ENCODE results near the gene NOTUM.

The NOTUM gene

GRCh38 chr17:81968850-81969812, 8.1 kb upstream of the NOTUM start:
- H3K27ac ChIP-seq, result no peak overlapping the region
- TF ChIP-seq ZFX (IDR thresholded peaks at IDR 0.05; ENCODE audit: borderline replicate concordance), result no peak
- TF ChIP-seq CTCF (IDR thresholded peaks at IDR 0.05), result no peak

GRCh38 chr17:81968396-81968745, 7.4 kb upstream of the NOTUM start:
- H3K27ac ChIP-seq, result no peak overlapping the region

GRCh38 chr17:81967533-81968395, 6.8 kb upstream of the NOTUM start:
- no peak overlapping the region for H3K27ac ChIP-seq

More at GRCh38 chr17:81968396-81968745, 7.4 kb upstream of the NOTUM start:
- TF ChIP-seq ZFX (IDR thresholded peaks at IDR 0.05; ENCODE audit: borderline replicate concordance) (no peak), CTCF (IDR thresholded peaks at IDR 0.05) (no peak)

GRCh38 chr17:81967244-81967532, 6.2 kb upstream of the NOTUM start:
- no peak overlapping the region for H3K27ac ChIP-seq
- TF ChIP-seq CTCF (IDR thresholded peaks at IDR 0.05), result no peak
- TF ChIP-seq ZFX (IDR thresholded peaks at IDR 0.05; ENCODE audit: borderline replicate concordance), result no peak

More at GRCh38 chr17:81967533-81968395, 6.8 kb upstream of the NOTUM start:
- no peak for TF ChIP-seq CTCF (IDR thresholded peaks at IDR 0.05)
- no peak for TF ChIP-seq ZFX (IDR thresholded peaks at IDR 0.05; ENCODE audit: borderline replicate concordance)

GRCh38 chr17:81966343-81967243, 5.6 kb upstream of the NOTUM start:
- TF ChIP-seq ZFX (IDR thresholded peaks at IDR 0.05; ENCODE audit: borderline replicate concordance) (no peak), CTCF (IDR thresholded peaks at IDR 0.05) (no peak)
- no peak overlapping the region for H3K27ac ChIP-seq

- H3K27ac ChIP-seq, result no peak overlapping the region
Measured at GRCh38 chr17:81964081-81964849, 3.3 kb upstream of the NOTUM start.

More at GRCh38 chr17:81964081-81964849, 3.3 kb upstream of the NOTUM start:
- TF ChIP-seq ZFX (IDR thresholded peaks at IDR 0.05; ENCODE audit: borderline replicate concordance) (no peak), CTCF (IDR thresholded peaks at IDR 0.05) (no peak)

Measured in 22Rv1 (cell line).